Fibroblast of pulmonary artery (primary cell): Measurements from ENCODE around the gene RIC1.
"Not testable (repeated sequence)": the region's sequence is repeated elsewhere in the genome, so short reads cannot be mapped to it uniquely, and the experiment has no call there.

ENCODE experiments used
- DNase-seq: peaks from one replicate; pipeline ENCODE4 v3.0.0-alpha.2; 2010; ENCODE audit warnings: low read depth
- H3K4me3 ChIP-seq: replicated peaks from 2 replicates; pipeline ENCODE4 v1.5.1; 2011; ENCODE audit warnings: low read depth, mild to moderate bottlenecking, control low read depth, low read length, moderate library complexity
- TF ChIP-seq, protein P1 (sequence below): IDR thresholded peaks from 2 replicates; pipeline ENCODE4 v1.5.1; 2011; ENCODE audit warnings: mild to moderate bottlenecking, control low read depth, low read length, inconsistent platforms; ENCODE audit errors: missing control alignments

The RIC1 gene

DNA sequence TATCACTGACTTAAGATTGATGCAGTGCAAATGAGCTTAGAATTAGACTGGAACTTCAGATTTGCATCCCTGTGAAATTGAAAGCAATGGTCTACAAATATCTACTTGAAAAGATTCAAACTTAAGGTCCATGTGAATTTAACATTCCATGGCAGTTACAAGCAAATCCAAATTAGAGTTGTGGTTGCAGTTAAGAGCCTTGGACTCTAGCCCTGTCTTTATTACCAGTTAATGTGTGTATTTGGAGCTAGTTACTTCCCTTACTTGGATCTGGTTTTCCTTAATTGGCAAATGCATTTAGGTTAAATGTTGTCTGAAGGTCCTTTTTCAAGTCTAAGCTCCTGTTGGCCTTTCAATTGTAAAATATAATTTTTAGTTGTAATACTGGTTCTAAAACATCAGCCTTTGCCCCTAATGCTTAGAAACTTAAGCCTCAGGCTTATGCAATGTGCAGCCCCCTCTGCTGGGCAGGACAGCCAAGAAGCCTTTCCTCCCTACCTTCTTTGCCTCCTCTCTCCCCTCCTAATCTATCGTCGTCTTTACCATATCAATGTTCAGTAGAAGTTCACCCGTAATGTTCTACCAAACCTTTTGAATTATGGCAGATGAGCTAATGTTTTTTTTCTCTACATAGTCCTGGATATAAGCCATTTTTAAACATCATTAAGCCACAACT, 144.6 kb downstream of the RIC1 start:
- DNase-seq: no peak
- H3K4me3 ChIP-seq: no peak overlapping the region
- TF ChIP-seq, protein P1, sequence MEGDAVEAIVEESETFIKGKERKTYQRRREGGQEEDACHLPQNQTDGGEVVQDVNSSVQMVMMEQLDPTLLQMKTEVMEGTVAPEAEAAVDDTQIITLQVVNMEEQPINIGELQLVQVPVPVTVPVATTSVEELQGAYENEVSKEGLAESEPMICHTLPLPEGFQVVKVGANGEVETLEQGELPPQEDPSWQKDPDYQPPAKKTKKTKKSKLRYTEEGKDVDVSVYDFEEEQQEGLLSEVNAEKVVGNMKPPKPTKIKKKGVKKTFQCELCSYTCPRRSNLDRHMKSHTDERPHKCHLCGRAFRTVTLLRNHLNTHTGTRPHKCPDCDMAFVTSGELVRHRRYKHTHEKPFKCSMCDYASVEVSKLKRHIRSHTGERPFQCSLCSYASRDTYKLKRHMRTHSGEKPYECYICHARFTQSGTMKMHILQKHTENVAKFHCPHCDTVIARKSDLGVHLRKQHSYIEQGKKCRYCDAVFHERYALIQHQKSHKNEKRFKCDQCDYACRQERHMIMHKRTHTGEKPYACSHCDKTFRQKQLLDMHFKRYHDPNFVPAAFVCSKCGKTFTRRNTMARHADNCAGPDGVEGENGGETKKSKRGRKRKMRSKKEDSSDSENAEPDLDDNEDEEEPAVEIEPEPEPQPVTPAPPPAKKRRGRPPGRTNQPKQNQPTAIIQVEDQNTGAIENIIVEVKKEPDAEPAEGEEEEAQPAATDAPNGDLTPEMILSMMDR: peak; percentile 4

DNA sequence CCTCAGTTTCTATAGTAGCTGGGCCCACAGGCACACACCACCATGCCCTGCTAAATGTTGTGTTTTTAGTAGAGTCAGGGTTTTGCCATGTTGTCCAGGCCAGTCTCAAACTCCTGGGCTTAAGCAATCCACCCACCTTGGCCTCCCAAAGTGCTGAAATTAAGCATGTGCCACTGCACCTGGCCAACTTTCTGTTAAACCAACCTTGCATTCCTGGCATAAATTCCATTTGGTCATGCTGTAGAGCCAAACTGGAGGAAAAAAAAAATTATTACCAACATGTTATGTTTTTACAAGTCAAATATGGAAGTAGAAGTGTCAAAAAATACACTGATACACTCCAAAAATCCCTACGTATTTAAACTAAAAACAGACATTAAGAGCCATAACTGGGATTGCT, 149.9 kb downstream of the RIC1 start:
- H3K4me3 ChIP-seq: no peak overlapping the region
- TF ChIP-seq, protein P1: no peak
- no peak for DNase-seq

DNA sequence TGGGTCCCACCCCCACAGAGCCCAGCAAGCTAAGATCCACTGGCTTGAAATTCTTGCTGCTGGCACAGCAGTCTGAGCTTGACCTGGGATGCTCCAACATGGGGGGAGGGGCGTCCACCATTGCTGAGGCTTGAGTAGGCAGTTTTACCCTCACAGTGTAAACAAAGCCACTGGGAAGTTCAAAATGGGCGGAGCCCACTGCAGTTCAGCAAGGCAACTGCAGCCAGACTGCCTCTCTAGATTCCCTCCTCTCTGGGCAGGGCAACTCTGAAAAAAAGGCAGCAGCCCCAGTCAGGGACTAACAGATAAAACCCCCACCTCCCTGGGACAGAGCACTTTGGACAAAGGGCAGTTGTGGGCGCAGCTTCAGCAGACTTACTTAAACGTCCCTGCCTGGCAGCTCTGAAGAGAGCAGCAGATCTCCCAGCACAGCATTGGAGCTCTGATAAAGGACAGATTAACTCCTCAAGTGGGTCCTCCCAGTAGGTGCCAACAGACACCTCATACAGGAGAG, 150.9 kb downstream of the RIC1 start:
- H3K4me3 ChIP-seq, DNase-seq: not testable (repeated sequence)

DNA sequence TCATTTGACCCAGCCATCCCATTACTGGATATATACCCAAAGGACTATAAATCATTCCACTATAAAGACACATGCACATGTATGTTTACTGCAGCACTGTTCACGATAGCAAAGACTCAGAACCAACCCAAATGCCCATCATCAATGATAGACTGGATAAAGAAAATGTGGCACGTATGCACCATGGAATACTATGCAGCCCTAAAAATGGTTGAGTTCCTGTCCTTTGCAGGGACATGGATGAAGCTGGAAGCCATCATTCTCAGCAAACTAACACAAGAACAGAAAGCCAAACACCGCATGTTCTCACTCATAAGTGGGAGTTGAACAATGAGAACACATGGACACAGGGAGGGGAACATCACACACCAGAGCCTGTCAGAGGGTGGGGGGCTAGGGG, 154.5 kb downstream of the RIC1 start:
- not testable (repeated sequence) for H3K4me3 ChIP-seq, DNase-seq

DNA sequence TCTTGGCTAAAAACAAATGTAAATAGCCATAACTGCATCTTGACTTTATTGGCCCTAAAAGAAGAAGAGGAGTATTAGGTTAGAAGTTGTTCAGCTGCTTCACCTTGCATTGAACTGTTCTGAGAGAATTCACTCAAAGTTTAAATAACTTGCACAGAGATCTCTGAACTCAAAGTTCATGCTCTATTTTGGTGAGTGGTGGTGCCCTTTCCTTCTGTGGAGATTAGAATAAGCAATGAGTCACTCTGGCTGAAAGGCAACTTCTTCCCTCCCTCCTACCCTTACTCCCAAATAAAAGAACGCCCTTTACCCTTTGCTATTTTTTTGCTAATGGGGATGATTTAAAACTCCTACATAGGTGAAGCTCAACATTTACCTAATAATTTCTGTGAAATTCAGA, 155.1 kb downstream of the RIC1 start:
- no peak overlapping the region for H3K4me3 ChIP-seq
- no peak for DNase-seq
- TF ChIP-seq, protein P1: no peak

DNA sequence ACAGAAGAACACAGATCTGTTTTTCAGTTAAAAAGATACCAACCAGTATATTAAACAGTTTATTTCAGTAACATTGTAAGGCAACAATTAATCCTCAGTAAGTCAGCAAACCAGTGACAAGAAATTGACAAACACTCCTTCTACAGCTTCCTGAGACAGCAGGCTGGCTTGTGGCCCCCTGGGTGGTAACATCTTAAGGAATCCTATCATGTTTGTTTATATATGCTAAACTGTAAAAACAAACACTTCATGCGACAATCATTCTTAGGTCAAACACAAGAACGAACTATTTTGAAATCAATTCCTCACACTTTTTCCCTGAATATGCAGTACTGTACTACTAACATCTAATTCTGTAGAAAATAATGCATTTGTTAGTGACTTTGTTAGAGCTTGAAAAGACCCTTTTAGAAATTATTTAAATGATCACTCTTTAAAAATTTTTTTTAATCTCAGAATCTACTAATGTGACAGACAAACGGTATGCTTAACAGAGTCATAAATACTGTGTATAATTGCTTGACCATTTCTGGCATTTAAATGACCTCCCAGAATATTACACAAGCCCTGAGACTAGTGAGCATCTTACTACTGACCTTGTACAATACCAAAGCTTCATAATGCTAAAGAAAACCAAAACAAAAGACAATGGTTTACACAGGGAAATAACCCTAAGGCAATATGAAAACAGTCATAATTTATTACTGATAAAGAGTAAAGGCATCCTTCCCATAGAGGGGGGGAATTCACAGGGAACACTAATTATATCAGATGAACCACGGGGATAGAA, 155.8 kb downstream of the RIC1 start:
- no peak overlapping the region for H3K4me3 ChIP-seq
- TF ChIP-seq, protein P1: no peak
- no peak for DNase-seq

DNA sequence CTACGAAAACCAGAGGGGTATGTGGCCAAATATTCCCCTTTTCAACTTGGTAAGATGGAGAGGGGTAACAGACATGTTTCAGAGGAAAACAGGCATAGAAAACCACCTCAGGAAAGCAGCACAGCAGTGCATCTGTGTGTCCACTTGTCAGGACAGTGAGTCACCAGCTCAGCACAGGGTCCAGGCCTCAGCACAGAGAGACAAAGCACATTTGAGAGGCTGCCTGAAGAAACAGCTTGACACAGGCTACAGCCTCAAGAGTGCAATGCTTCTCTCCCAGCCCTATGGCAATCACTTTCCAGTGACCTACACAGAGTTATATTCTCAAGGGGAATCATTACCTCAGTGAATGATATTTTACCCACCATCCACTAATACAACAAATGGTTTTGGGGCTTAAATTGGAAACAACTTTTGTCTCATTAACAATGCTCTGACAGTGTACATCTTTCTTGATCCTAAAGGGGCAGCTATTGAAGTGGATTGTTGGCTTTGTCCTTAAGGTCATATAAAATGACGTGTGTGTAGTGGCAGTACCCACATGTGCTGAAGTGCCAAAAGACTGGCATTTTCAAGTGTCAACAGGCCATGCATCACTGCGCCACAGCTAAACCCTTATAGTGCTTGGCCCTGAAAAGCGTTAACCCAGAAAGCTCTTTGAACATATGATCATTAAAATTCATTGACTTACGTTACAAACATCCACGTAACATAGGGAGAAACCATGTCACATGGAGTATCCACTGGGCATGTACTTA, 157.6 kb downstream of the RIC1 start:
- peak; percentile 30 for DNase-seq
- TF ChIP-seq, protein P1: no peak

More for the DNA sequence above, 157.6 kb downstream of the RIC1 start:
- no peak overlapping the region for H3K4me3 ChIP-seq
